Measurements from ENCODE around the gene EPN3. TPM values are rescaled to one million over a fixed set of nuclear protein-coding genes. Genes with fewer than 3 reads are reported as not detected.

EPN3 gene
- total and polyA plus RNA-seq, 2 experiments from 2014 or later = 2.3 to 7.7 TPM

- no peak for TF ChIP-seq CREB1 (CRISPR knock-in tag; IDR thresholded peaks at IDR 0.05; ENCODE audit: low read depth)
- TF ChIP-seq ZNF331 (CRISPR knock-in tag; IDR thresholded peaks at IDR 0.05; ENCODE audit: low read depth) = no peak
- TF ChIP-seq POLR2AphosphoS5 (IDR thresholded peaks at IDR 0.05; ENCODE audit: low read depth) = no peak
- TF ChIP-seq ZNF114 (CRISPR knock-in tag; IDR thresholded peaks at IDR 0.05) = no peak
- TF ChIP-seq REST (IDR thresholded peaks at IDR 0.05; ENCODE audit: unreplicated experiment) = no peak
- TF ChIP-seq ETS1 (IDR thresholded peaks at IDR 0.05) = no peak
- TF ChIP-seq STAT1 (IDR thresholded peaks at IDR 0.05; ENCODE audit: unreplicated experiment) = no peak
These were observed 19.3 kb downstream of the EPN3 start (continued) for GRCh38 chr17:50551884-50552283.

GRCh38 chr17:50554201-50554600 lies 21.7 kb downstream of the EPN3 start:
- peaks cover 14% of the 10 kb centered on the region for H3K4me1 Mint-ChIP-seq
- no peak for TF ChIP-seq CTCF (conservative IDR thresholded peaks at IDR 0.05; ENCODE audit: low read depth in 2 of 2)
- no peak for TF ChIP-seq ETS1 (IDR thresholded peaks at IDR 0.05)
- TF ChIP-seq JUNB (IDR thresholded peaks at IDR 0.05; ENCODE audit: unreplicated experiment) = no peak
- no peak for TF ChIP-seq ZNF462 (CRISPR knock-in tag; IDR thresholded peaks at IDR 0.05)
- TF ChIP-seq POLR2AphosphoS5 (IDR thresholded peaks at IDR 0.05; ENCODE audit: low read depth) = no peak
- TF ChIP-seq NANOG (IDR thresholded peaks at IDR 0.05; ENCODE audit: borderline replicate concordance) = no peak
- TF ChIP-seq CREB1 (CRISPR knock-in tag; IDR thresholded peaks at IDR 0.05; ENCODE audit: low read depth) = no peak
- TF ChIP-seq ZNF114 (CRISPR knock-in tag; IDR thresholded peaks at IDR 0.05) = no peak

More at GRCh38 chr17:50554201-50554600, 21.7 kb downstream of the EPN3 start:
- H3K4me3 Mint-ChIP-seq = no peak overlapping the region
- no peaks in the 10 kb centered on the region; the same call in 2 of the 3 replicates for H3K36me3 Mint-ChIP-seq (ENCODE audit: low read depth)
- no peak overlapping the region for H3K27ac ChIP-seq (ENCODE audit: low read depth)
- H2AFZ ChIP-seq = no peak overlapping the region
- H3K27me3 Mint-ChIP-seq (ENCODE audit: insufficient read depth, low read depth, poor library complexity) = peaks cover 20% of the 10 kb centered on the region
- no peaks in the 10 kb centered on the region; the same call in 1 of the 2 replicates for H4K20me1 ChIP-seq (replicated peaks; ENCODE audit: insufficient read depth)
- H3K4me2 ChIP-seq = no peak overlapping the region
- H3K4me1 ChIP-seq (ENCODE audit: insufficient read depth) = peaks cover 5% of the 10 kb centered on the region; the same call in 1 of the 2 replicates
- no peak overlapping the region for H3K27ac Mint-ChIP-seq
- no peak overlapping the region for H3K4me3 ChIP-seq
- H3K79me2 ChIP-seq (replicated peaks; ENCODE audit: insufficient read depth) = no peaks in the 10 kb centered on the region
- 0 out of 2 replicates have a peak, but pooled peaks cover 6% of the 10 kb centered on the region for H3F3A ChIP-seq (replicated peaks; ENCODE audit: low read depth)
- ATAC-seq (no peak), DNase-seq (ENCODE audit: low spot score) (no peak)
- peaks cover 26% of the 10 kb centered on the region for H3K27me3 ChIP-seq (ENCODE audit: insufficient read depth)
- no peaks in the 10 kb centered on the region for H3K36me3 ChIP-seq (ENCODE audit: insufficient read depth)
- no peaks in the 10 kb centered on the region for H3K9me2 ChIP-seq (ENCODE audit: insufficient read depth)
- no peaks in the 10 kb centered on the region for H3K9me3 Mint-ChIP-seq
